HG03135 (cell line): Measurements from ENCODE around the gene CNTNAP2.

Experiments used
- ATAC-seq: cut with Tn5 transposase; IDR thresholded peaks from one replicate; pipeline ENCODE4 v1.9.1; 2021; ENCODE audit warnings: mild to moderate bottlenecking, moderate library complexity; ENCODE audit not compliant: unreplicated experiment

Gene CNTNAP2

GRCh38 chr7:146982482-146982881, 865.9 kb downstream of the CNTNAP2 start:
- no peak for ATAC-seq

- ATAC-seq = no peak
Observed at GRCh38 chr7:146991596-146991995, 875.0 kb downstream of the CNTNAP2 start.

- ATAC-seq = no peak
Observed at GRCh38 chr7:146993764-146994163, 877.2 kb downstream of the CNTNAP2 start.

- ATAC-seq = no peak
Observed at GRCh38 chr7:147008530-147008929, 891.9 kb downstream of the CNTNAP2 start.

GRCh38 chr7:147012666-147013065, 896.1 kb downstream of the CNTNAP2 start:
- no peak for ATAC-seq

- ATAC-seq = no peak
Observed at GRCh38 chr7:147013825-147014224, 897.2 kb downstream of the CNTNAP2 start.

GRCh38 chr7:147014286-147014955, 897.8 kb downstream of the CNTNAP2 start:
- ATAC-seq = no peak

- ATAC-seq = no peak
Observed at GRCh38 chr7:147015999-147016398, 899.4 kb downstream of the CNTNAP2 start.

- no peak for ATAC-seq
Observed at GRCh38 chr7:147022056-147022455, 905.5 kb downstream of the CNTNAP2 start.

- ATAC-seq = no peak
Observed at GRCh38 chr7:147023440-147023839, 906.8 kb downstream of the CNTNAP2 start.

GRCh38 chr7:147029953-147030352, 913.4 kb downstream of the CNTNAP2 start:
- no peak for ATAC-seq

- no peak for ATAC-seq
Observed at GRCh38 chr7:147033641-147034040, 917.0 kb downstream of the CNTNAP2 start.

GRCh38 chr7:147041438-147041837, 924.8 kb downstream of the CNTNAP2 start:
- no peak for ATAC-seq

GRCh38 chr7:147044941-147045340, 928.3 kb downstream of the CNTNAP2 start:
- ATAC-seq = no peak

GRCh38 chr7:147047696-147048095, 931.1 kb downstream of the CNTNAP2 start:
- ATAC-seq = no peak

GRCh38 chr7:147048864-147049263, 932.3 kb downstream of the CNTNAP2 start:
- ATAC-seq = no peak

GRCh38 chr7:147052818-147053217, 936.2 kb downstream of the CNTNAP2 start:
- no peak for ATAC-seq

GRCh38 chr7:147053746-147054145, 937.1 kb downstream of the CNTNAP2 start:
- no peak for ATAC-seq

GRCh38 chr7:147060070-147060469, 943.5 kb downstream of the CNTNAP2 start:
- no peak for ATAC-seq

- no peak for ATAC-seq
Observed at GRCh38 chr7:147062897-147063296, 946.3 kb downstream of the CNTNAP2 start.

- no peak for ATAC-seq
Observed at GRCh38 chr7:147068842-147069241, 952.2 kb downstream of the CNTNAP2 start.

- ATAC-seq = no peak
Observed at GRCh38 chr7:147069771-147070170, 953.2 kb downstream of the CNTNAP2 start.

- no peak for ATAC-seq
Observed at GRCh38 chr7:147070886-147071285, 954.3 kb downstream of the CNTNAP2 start.
